Hepatocyte (in vitro differentiated cells): ENCODE measurements around the gene PTPN11.

ENCODE experiments used
- CTCF ChIP-seq: fragments of 200-600 bp; sonication (generic); IDR thresholded peaks from 2 replicates; pipeline ENCODE4 v1.5.1; 2016; ENCODE audit warnings: antibody characterized with exemption, mild to moderate bottlenecking; ENCODE audit not compliant: poor library complexity
- EZH2 ChIP-seq: fragments of 200-600 bp; sonication (generic); IDR thresholded peaks from 2 replicates; pipeline ENCODE4 v1.6.1; 2016; ENCODE audit warnings: antibody characterized with exemption, mild to moderate bottlenecking, borderline replicate concordance
- EZH2phosphoT487 ChIP-seq: fragments of 200-600 bp; sonication (generic); IDR thresholded peaks from one replicate; pipeline ENCODE4 v1.6.1; 2018; ENCODE audit warnings: antibody characterized with exemption, mild to moderate bottlenecking, low read depth, moderate library complexity; ENCODE audit not compliant: unreplicated experiment, severe bottlenecking

- TF ChIP-seq EZH2phosphoT487 (no peak), CTCF (no peak), EZH2 (no peak)
Observed at GRCh38 chr12:112498580-112498979, 79.8 kb downstream of the PTPN11 start.
